Esophagus muscularis mucosa (tissue), 4 donors: ENCODE results near the gene ZNF821.

Source experiments
- EP300 ChIP-seq: sonication (generic); formaldehyde crosslinking; IDR thresholded peaks from one replicate; pipeline ENCODE4 v1.6.1; 2017; ENCODE audit warnings: antibody characterized with exemption
- POLR2A ChIP-seq: fragments of 450-650 bp; IDR thresholded peaks from one replicate; pipeline ENCODE4 v1.6.1; 2017; ENCODE audit warnings: antibody characterized with exemption, moderate library complexity, mild to moderate bottlenecking, low read depth
- POLR2AphosphoS5 ChIP-seq, 2 donors: sonication (generic); formaldehyde crosslinking; IDR thresholded peaks; one replicate each; pipeline ENCODE4 v1.6.1; 2017; ENCODE audit warnings: antibody characterized with exemption in 2 of 2
- TF ChIP-seq, protein P1 (sequence below), 3 experiments: fragments of 200-600 bp in 2 of 3; fragments of 450-650 bp in 1 of 3; sonication (generic) in 2 of 3; IDR thresholded peaks; one replicate each; pipeline ENCODE4 v1.5.1; 2017 to 2019; ENCODE audit warnings: antibody characterized with exemption in 3 of 3, mild to moderate bottlenecking in 2 of 3, moderate library complexity in 1 of 3

DNA sequence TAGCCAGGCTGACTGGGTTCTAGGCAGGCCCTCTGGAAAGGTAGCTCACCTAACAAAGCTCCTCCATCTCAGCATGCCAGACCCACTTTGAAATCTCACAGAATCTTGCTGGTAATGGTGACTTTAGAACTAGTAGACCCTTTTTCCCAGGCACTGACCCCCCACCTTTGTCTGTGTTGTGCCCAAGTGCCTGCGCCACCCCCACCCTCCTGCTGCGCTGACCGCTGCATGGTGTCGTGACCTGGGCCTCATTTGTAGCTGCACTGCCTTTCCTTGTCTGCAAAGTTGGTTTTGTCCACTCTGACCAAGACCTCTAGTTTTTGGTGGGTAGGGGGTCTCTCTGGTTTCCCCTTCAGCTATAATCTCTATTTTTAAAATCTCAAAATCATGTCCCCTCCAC lies 31.4 kb downstream of the ZNF821 start:
- TF ChIP-seq POLR2A (no peak), EP300 (no peak), POLR2AphosphoS5 (IDR thresholded peaks at IDR 0.05) (no peak)
- TF ChIP-seq, protein P1, sequence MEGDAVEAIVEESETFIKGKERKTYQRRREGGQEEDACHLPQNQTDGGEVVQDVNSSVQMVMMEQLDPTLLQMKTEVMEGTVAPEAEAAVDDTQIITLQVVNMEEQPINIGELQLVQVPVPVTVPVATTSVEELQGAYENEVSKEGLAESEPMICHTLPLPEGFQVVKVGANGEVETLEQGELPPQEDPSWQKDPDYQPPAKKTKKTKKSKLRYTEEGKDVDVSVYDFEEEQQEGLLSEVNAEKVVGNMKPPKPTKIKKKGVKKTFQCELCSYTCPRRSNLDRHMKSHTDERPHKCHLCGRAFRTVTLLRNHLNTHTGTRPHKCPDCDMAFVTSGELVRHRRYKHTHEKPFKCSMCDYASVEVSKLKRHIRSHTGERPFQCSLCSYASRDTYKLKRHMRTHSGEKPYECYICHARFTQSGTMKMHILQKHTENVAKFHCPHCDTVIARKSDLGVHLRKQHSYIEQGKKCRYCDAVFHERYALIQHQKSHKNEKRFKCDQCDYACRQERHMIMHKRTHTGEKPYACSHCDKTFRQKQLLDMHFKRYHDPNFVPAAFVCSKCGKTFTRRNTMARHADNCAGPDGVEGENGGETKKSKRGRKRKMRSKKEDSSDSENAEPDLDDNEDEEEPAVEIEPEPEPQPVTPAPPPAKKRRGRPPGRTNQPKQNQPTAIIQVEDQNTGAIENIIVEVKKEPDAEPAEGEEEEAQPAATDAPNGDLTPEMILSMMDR (IDR thresholded peaks at IDR 0.05), result no peak
